OCI-LY7 (cell line): ENCODE data around the gene STBD1. TPM values are rescaled to one million over a fixed set of nuclear protein-coding genes. Genes with fewer than 3 reads are reported as not detected.

Source experiments
- BruUV-seq: library from RNA; stranded (reverse); fragments of 400-500 nt; replicated peaks from 2 replicates; lab custom pipeline; 2021; lab: Mats Ljungman, UMichigan
- CTCF ChIA-PET: fragments of 300-600 bp; sonication (Branson Sonifier 250); formaldehyde crosslinking; loops from one replicate; lab custom pipeline; 2022; ENCODE audit warnings: antibody characterized with exemption; ENCODE audit not compliant: unreplicated experiment; lab: Charles Lee
- POLR2A ChIA-PET: fragments of 300-600 bp; sonication (Branson Sonifier 250); formaldehyde crosslinking; loops from one replicate; lab custom pipeline; 2022; ENCODE audit warnings: antibody characterized with exemption; lab: Charles Lee
- DNase-seq: peaks from one replicate; pipeline ENCODE4 v3.0.0-alpha.2; 2015; ENCODE audit warnings: low spot score
- H2AFZ ChIP-seq: fragments of 200-600 bp; sonication (generic), shearing (Covaris generic); 2 replicates; pipeline ENCODE4 v1.6.1; 2014; ENCODE audit warnings: mild to moderate bottlenecking, antibody characterized with exemption, low read length, moderate library complexity
- H3K27ac ChIP-seq: fragments of 200-600 bp; sonication (generic); 2 replicates; pipeline ENCODE4 v1.5.1; 2014; ENCODE audit warnings: mixed run types, low read depth, mild to moderate bottlenecking, moderate library complexity, low read length, inconsistent platforms; ENCODE audit not compliant: poor library complexity, severe bottlenecking
- H3K36me3 ChIP-seq: fragments of 200-600 bp; sonication (generic); 2 replicates; pipeline ENCODE4 v1.6.1; 2014; ENCODE audit warnings: mild to moderate bottlenecking, antibody characterized with exemption, low read length, moderate library complexity, mixed read lengths; ENCODE audit not compliant: insufficient read depth
- H3K4me1 ChIP-seq: fragments of 200-600 bp; sonication (generic); 2 replicates; pipeline ENCODE4 v1.5.1; 2014; ENCODE audit warnings: mild to moderate bottlenecking, low read length; ENCODE audit not compliant: insufficient read depth, poor library complexity, severe bottlenecking
- H3K4me2 ChIP-seq: fragments of 200-600 bp; sonication (generic); 2 replicates; pipeline ENCODE4 v1.6.1; 2014; ENCODE audit warnings: mild to moderate bottlenecking, low read length
- H3K4me3 ChIP-seq: fragments of 200-600 bp; sonication (generic); 2 replicates; pipeline ENCODE4 v1.5.1; 2014; ENCODE audit warnings: mild to moderate bottlenecking, low read depth, low read length; ENCODE audit not compliant: poor library complexity, severe bottlenecking
- H3K79me2 ChIP-seq: fragments of 200-600 bp; sonication (generic); 2 replicates; pipeline ENCODE4 v1.6.1; 2016; ENCODE audit warnings: low read depth, mild to moderate bottlenecking, low read length, moderate library complexity, mixed read lengths; ENCODE audit not compliant: insufficient read depth
- H3K9me2 ChIP-seq: fragments of 200-600 bp; sonication (generic); 2 replicates; pipeline ENCODE4 v1.6.1; 2016; ENCODE audit warnings: mild to moderate bottlenecking, low read length, mixed read lengths; ENCODE audit not compliant: insufficient read depth
- H3K9me3 ChIP-seq: fragments of 200-600 bp; sonication (generic); 2 replicates; pipeline ENCODE4 v1.6.1; 2014; ENCODE audit warnings: mild to moderate bottlenecking, mixed run types, low read length, mixed read lengths
- H4K20me1 ChIP-seq: fragments of 200-600 bp; sonication (generic); 2 replicates; pipeline ENCODE4 v1.6.1; 2014; ENCODE audit warnings: mild to moderate bottlenecking, antibody characterized with exemption, low read length, moderate library complexity, mixed read lengths; ENCODE audit not compliant: insufficient read depth
- CTCF ChIP-seq: fragments of 200-600 bp; sonication (generic); conservative IDR thresholded peaks from 2 replicates; pipeline ENCODE4 v1.5.1; 2014; ENCODE audit warnings: mild to moderate bottlenecking, antibody characterized with exemption, low read length, moderate library complexity, mixed read lengths
- EZH2phosphoT487 ChIP-seq: fragments of 200-600 bp; sonication (generic); IDR thresholded peaks from 2 replicates; pipeline ENCODE4 v1.6.1; 2018; ENCODE audit warnings: low read depth, borderline replicate concordance, mild to moderate bottlenecking, mixed run types, antibody characterized with exemption, low read length, moderate library complexity, mixed read lengths
- intact Hi-C: fragments of 100-400 bp; cut with micrococcal nuclease; formaldehyde crosslinking; loops from one replicate; pipeline ENCODE4 v1.10.0; 2022; ENCODE audit not compliant: unreplicated experiment
- total RNA-seq, 2 experiments: library from RNA; depleted of rRNA in 1 of 2; stranded (reverse); fragments of >200 nt in 1 of 2; shearing (Covaris generic) in 1 of 2; gene quantifications; 2 replicates each; pipeline ENCODE4 v1.2.3, GENCODE V29; 2014 to 2022

The STBD1 gene
- total RNA-seq, 2 experiments from 2014 or later, result not detected

GRCh38 chr4:76310683-76311082 lies 4.2 kb downstream of the STBD1 start:
- H4K20me1 ChIP-seq, result no peaks in the 10 kb centered on the region
- ChIA-PET CTCF (no interaction called here), POLR2A (no interaction called here)
- BruUV-seq, result no TSS peak
- H3K4me3 ChIP-seq, result no peak overlapping the region
- TF ChIP-seq CTCF (no peak), EZH2phosphoT487 (no peak)
- H3K27ac ChIP-seq, result no peak overlapping the region
- no peaks in the 10 kb centered on the region for H3K9me3 ChIP-seq
- H3K9me2 ChIP-seq, result no peaks in the 10 kb centered on the region
- DNase-seq, result no peak
- no peak overlapping the region for H3K4me2 ChIP-seq
- intact Hi-C loops, result no loop called here
- no peak overlapping the region for H2AFZ ChIP-seq
- no peaks in the 10 kb centered on the region for H3K4me1 ChIP-seq
- no peaks in the 10 kb centered on the region for H3K79me2 ChIP-seq
- H3K36me3 ChIP-seq, result no peaks in the 10 kb centered on the region

- BruUV-seq, result no TSS peak
- DNase-seq, result no peak
- H3K36me3 ChIP-seq, result no peaks in the 10 kb centered on the region
- ChIA-PET POLR2A (no interaction called here), CTCF (no interaction called here)
- no peak overlapping the region for H2AFZ ChIP-seq
- H3K27ac ChIP-seq, result no peak overlapping the region
- no peaks in the 10 kb centered on the region for H3K79me2 ChIP-seq
- no peaks in the 10 kb centered on the region for H3K4me1 ChIP-seq
- H3K4me2 ChIP-seq, result no peak overlapping the region
- no peaks in the 10 kb centered on the region for H3K9me3 ChIP-seq
- H3K9me2 ChIP-seq, result no peaks in the 10 kb centered on the region
- intact Hi-C loops, result no loop called here
- H4K20me1 ChIP-seq, result no peaks in the 10 kb centered on the region
- H3K4me3 ChIP-seq, result no peak overlapping the region
- TF ChIP-seq EZH2phosphoT487, result no peak
- TF ChIP-seq CTCF, result no peak
These were observed 5.4 kb downstream of the STBD1 start for GRCh38 chr4:76311896-76312331.

GRCh38 chr4:76312457-76312856 lies 5.9 kb downstream of the STBD1 start:
- BruUV-seq, result no TSS peak
- Histone ChIP-seq H3K79me2 (no peaks in the 10 kb centered on the region), H3K9me2 (no peaks in the 10 kb centered on the region), H2AFZ (no peak overlapping the region), H3K27ac (no peak overlapping the region), H3K36me3 (no peaks in the 10 kb centered on the region), H3K9me3 (no peaks in the 10 kb centered on the region), H4K20me1 (no peaks in the 10 kb centered on the region), H3K4me3 (no peak overlapping the region), H3K4me1 (no peaks in the 10 kb centered on the region), H3K4me2 (no peak overlapping the region)
- intact Hi-C loops, result no loop called here
- no peak for TF ChIP-seq CTCF
- TF ChIP-seq EZH2phosphoT487, result no peak
- ChIA-PET CTCF (no interaction called here), POLR2A (interaction anchor here (1.7 kb wide), 1 partner anchor 12 kb away, joined by 6 read pairs; no protein-coding TSS in a partner anchor)
- DNase-seq, result no peak
